ENCODE results near the gene SPOCK2. TPM values are rescaled to one million over a fixed set of nuclear protein-coding genes. Genes with fewer than 3 reads are reported as not detected.

Gene SPOCK2
- total RNA-seq, 1 donor from 2014 or later, result 27.8 TPM

- Mint-ChIP-seq H3K4me3 (no peak overlapping the region), H3K9me3 (no peaks in the 10 kb centered on the region), H3K27ac (peak overlapping the region; percentile 68), H3K27me3 (no peaks in the 10 kb centered on the region), H3K4me1 (peaks cover 39% of the 10 kb centered on the region), H3K36me3 (ENCODE audit: low read depth) (peaks cover 45% of the 10 kb centered on the region)
- intact Hi-C loops (cut with micrococcal nuclease), result no loop called here
- DNase-seq (no peak), ATAC-seq (ENCODE audit: low read depth) (no peak)
- TF ChIP-seq CTCF (IDR thresholded peaks at IDR 0.05), result no peak
- ChIA-PET CTCF (interaction anchor here (0.9 kb wide), 1 partner anchor 19 kb away, joined by 3 read pairs; no protein-coding TSS in a partner anchor), POLR2A (no interaction called here)
Measured at GRCh38 chr10:72073708-72074573, 14.4 kb downstream of the SPOCK2 start.

- H3K27me3 Mint-ChIP-seq, result no peaks in the 10 kb centered on the region
- no peak overlapping the region for H3K4me3 Mint-ChIP-seq
- ChIA-PET CTCF (interaction anchor here (0.9 to 1.2 kb wide), 2 partner anchors 11 to 21 kb away, joined by 3 read pairs; no protein-coding TSS in a partner anchor), POLR2A (interaction anchor here (0.6 kb wide), 1 partner anchor 278 kb away, joined by 3 read pairs; no protein-coding TSS in a partner anchor)
- no peak for TF ChIP-seq CTCF (IDR thresholded peaks at IDR 0.05)
- no peaks in the 10 kb centered on the region for H3K9me3 Mint-ChIP-seq
- ATAC-seq (ENCODE audit: low read depth) (no peak), DNase-seq (no peak)
- H3K4me1 Mint-ChIP-seq, result peaks cover 30% of the 10 kb centered on the region
- H3K27ac Mint-ChIP-seq, result no peak overlapping the region
- intact Hi-C loops (cut with micrococcal nuclease), result no loop called here
- H3K36me3 Mint-ChIP-seq (ENCODE audit: low read depth), result peaks cover 54% of the 10 kb centered on the region
Measured at GRCh38 chr10:72072639-72073038, 15.7 kb downstream of the SPOCK2 start.

GRCh38 chr10:72072046-72072445 lies 16.3 kb downstream of the SPOCK2 start:
- no peak overlapping the region for H3K27ac Mint-ChIP-seq
- ATAC-seq (ENCODE audit: low read depth), result no peak
- TF ChIP-seq CTCF (IDR thresholded peaks at IDR 0.05), result no peak
- peaks cover 59% of the 10 kb centered on the region for H3K36me3 Mint-ChIP-seq (ENCODE audit: low read depth)
- CTCF ChIA-PET, result interaction anchor here (1.2 kb wide), 1 partner anchor 11 kb away, joined by 3 read pairs; no protein-coding TSS in a partner anchor
- H3K27me3 Mint-ChIP-seq, result no peaks in the 10 kb centered on the region
- H3K4me3 Mint-ChIP-seq, result no peak overlapping the region
- POLR2A ChIA-PET, result interaction anchor here (0.6 kb wide), 1 partner anchor 278 kb away, joined by 3 read pairs; no protein-coding TSS in a partner anchor
- H3K9me3 Mint-ChIP-seq, result no peaks in the 10 kb centered on the region
- no peak for DNase-seq
- intact Hi-C loops (cut with micrococcal nuclease), result no loop called here
- peaks cover 25% of the 10 kb centered on the region for H3K4me1 Mint-ChIP-seq

- no peak for ATAC-seq (ENCODE audit: low read depth)
Measured at GRCh38 chr10:72069751-72070526, 18.4 kb downstream of the SPOCK2 start.

More at GRCh38 chr10:72069751-72070526, 18.4 kb downstream of the SPOCK2 start:
- TF ChIP-seq CTCF (IDR thresholded peaks at IDR 0.05), result no peak
- ChIA-PET CTCF (interaction anchor here (1.3 to 2.2 kb wide), 2 partner anchors 20 to 21 kb away, joined by 3 to 12 read pairs; no protein-coding TSS in a partner anchor), POLR2A (no interaction called here)
- H3K9me3 Mint-ChIP-seq, result no peaks in the 10 kb centered on the region
- peak overlapping the region; percentile 50 for H3K27ac Mint-ChIP-seq
- no peak for DNase-seq
- H3K27me3 Mint-ChIP-seq, result no peaks in the 10 kb centered on the region
- H3K4me3 Mint-ChIP-seq, result no peak overlapping the region
- intact Hi-C loops (cut with micrococcal nuclease), result no loop called here
- peaks cover 6% of the 10 kb centered on the region for H3K4me1 Mint-ChIP-seq
- peaks cover 73% of the 10 kb centered on the region for H3K36me3 Mint-ChIP-seq (ENCODE audit: low read depth)

Data from activated B cell treated with CpG ODN at 0.5 μM for 24 hours (primary cell).